Peyer's patch (tissue), 4 donors: ENCODE measurements around the gene RGS12.

Source experiments
- POLR2A ChIP-seq, 2 donors: fragments of 450-650 bp; IDR thresholded peaks; one replicate each; pipeline ENCODE4 v1.5.1; 2017; ENCODE audit warnings: antibody characterized with exemption in 2 of 2, mild to moderate bottlenecking in 2 of 2, moderate library complexity in 2 of 2
- TF ChIP-seq, protein P1 (sequence below), 6 experiments: fragments of 450-650 bp in 4 of 6; fragments of 200-600 bp in 2 of 6; sonication (generic) in 1 of 6; IDR thresholded peaks; one replicate each; pipeline ENCODE4 v1.5.1; 2017 to 2019; ENCODE audit warnings: antibody characterized with exemption in 6 of 6, mild to moderate bottlenecking in 3 of 6, moderate library complexity in 1 of 6

DNA sequence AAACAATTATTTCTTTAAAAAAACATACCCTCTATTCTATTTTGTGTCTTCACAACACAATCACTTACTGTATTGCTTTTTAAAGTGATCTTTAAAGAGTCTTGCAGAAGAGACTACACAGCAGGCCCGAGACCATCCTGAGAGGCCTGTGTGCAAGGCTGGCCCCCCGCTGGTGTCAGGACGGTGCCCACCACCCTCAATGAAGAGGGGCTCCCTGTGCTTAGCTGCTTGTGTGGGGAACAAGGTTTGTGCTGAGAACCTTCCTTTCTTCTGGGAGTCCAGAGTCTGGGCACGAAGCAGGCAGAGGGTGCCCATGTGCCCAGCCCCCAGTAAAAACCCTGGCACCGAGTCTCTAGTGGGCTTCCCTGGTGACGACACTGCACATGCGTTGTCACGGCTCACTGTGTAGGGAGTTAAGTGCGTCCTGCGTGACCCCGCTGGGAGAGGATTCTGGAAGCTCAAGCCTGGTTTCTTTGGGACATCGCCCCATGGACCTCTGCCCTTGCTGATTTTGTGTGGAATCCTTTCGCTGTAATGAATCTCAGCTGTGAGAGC is 22.0 kb downstream of the RGS12 start:
- TF ChIP-seq, protein P1, sequence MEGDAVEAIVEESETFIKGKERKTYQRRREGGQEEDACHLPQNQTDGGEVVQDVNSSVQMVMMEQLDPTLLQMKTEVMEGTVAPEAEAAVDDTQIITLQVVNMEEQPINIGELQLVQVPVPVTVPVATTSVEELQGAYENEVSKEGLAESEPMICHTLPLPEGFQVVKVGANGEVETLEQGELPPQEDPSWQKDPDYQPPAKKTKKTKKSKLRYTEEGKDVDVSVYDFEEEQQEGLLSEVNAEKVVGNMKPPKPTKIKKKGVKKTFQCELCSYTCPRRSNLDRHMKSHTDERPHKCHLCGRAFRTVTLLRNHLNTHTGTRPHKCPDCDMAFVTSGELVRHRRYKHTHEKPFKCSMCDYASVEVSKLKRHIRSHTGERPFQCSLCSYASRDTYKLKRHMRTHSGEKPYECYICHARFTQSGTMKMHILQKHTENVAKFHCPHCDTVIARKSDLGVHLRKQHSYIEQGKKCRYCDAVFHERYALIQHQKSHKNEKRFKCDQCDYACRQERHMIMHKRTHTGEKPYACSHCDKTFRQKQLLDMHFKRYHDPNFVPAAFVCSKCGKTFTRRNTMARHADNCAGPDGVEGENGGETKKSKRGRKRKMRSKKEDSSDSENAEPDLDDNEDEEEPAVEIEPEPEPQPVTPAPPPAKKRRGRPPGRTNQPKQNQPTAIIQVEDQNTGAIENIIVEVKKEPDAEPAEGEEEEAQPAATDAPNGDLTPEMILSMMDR (IDR thresholded peaks at IDR 0.05), result no peak
- TF ChIP-seq POLR2A (IDR thresholded peaks at IDR 0.05), result no peak
